GM21529 (cell line): ENCODE measurements around the gene LAPTM5.
A peak's percentile ranks its signal among the peaks of the same experiment; 100 is the strongest.

Source experiments
- ATAC-seq: cut with Tn5 transposase; IDR thresholded peaks from one replicate; pipeline ENCODE4 v1.9.1; 2021; ENCODE audit not compliant: unreplicated experiment

Gene LAPTM5

DNA sequence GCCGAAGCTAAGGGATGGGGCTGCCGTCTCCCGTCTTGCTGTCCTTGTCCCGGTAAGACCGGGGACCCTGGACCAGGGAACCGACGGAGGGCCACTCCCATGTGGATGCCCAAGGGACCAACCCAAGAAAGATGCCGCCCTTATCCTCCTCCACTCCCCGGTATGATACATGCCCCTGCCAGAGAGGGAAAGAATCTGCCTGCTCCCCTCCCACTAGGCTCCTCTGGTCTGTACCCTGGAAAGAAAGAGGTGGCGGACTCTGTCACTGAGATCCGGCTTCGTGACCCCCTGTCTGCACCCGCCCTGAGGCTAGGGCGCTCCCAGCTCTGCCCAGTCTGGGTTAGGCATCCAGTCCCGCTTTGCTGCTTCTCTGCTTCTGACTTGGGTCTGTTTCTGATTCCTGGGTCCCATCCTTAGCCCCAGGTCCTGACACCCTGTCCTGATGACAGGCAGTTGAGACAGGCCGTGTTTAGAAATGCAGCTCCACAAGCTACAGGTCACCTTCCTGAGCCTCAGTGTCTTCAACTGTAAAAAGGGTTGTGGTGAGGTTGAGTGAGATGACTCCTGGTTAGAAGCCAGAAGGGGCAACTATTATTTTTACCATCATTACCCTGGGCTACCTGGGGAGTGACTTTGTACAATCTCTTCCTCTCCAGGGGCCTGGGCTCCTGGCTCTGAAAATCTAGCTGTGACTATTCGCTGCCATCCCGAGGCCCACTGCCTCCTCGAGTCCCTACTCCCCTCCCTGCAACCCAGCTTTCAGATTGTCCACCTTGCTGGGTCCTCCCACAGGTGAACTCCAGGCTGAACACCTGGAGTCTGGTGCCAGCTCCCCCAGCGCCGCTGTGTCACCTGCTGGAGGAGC lies 37.9 kb downstream of the LAPTM5 start:
- ATAC-seq = no peak

DNA sequence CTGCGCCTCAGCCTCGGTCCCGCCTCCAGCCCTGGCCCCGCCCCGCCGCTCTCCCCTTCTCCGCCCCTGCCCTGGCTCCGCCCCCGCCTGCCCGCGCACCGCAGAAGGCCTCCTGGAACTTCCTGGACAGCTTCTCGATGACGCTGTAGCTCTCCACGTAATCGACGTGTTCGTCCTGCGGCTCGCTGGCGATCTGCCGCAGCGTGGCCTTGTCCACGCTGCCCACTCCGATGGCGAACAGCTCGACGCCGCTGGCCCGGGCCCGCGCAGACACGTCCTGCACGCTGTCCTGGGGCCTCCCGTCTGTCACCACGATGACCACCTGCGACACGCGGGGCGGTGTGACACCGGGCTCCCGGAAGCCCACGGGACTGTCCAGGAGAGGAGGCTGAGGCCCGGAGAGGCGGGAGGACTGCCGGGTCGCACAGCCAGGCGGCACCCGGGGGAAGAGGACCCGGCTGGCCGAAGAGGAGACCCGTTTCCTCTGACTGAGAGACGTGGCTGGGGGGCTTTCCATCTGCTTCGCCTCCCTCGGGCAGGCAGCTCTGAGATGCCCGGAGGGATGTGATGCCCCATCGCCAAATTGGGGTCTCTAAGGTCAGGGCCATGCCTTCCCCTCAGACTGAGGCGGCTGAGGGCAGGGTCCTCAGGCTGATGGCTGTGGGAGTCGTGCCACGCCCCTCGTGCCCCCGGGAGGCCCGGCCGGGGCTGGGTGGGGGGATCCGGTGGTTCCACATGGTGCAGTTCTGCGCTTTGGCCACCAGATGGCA lies 38.8 kb downstream of the LAPTM5 start:
- ATAC-seq = peak; percentile 57

DNA sequence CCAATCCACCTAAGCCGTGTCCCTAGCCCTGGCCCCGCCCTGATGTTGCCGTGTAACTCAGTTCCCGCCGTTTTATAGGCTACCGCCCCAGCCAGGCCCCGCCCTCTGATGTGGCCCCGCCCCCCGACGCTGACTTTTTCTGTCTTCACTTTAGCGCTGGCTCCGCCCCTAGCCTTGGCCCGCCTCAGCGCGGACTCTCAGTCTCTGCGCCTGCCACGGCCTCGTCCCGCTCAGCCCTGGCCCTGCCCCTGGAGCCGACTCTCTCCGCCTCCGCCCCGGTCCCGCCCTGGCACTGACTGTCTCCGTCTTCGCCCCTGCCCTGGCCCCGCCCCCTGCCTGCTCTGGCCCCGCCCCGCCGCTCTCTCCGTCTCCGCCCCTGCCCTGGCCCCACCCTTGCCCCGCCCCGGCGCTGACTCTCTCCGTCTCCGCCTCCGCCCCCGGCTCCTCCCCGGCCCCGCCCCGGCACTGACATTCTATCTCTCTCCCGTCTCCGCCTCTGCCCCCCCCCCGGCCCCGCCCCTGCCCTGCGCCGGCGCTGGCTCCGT lies 39.4 kb downstream of the LAPTM5 start:
- peak; percentile 82 for ATAC-seq

DNA sequence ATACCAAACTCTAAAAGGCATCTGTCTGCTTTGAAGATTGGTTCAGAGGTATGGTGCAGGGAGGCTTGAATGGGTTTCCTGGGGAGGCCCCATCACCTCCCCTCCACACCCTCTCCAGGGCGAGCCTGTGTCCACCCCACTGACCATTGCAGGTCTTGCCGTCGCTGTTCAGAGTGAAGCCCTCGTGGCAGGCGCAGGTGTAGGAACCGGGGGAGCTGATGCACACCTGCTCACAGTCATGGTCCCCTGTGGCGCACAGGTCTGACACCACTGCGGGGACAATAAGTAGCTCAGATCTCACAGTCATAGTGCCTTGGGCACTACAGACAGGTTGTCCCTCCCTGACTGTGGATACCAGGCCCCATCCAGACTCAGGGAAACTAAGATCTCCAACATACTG lies 40.9 kb downstream of the LAPTM5 start:
- no peak for ATAC-seq

DNA sequence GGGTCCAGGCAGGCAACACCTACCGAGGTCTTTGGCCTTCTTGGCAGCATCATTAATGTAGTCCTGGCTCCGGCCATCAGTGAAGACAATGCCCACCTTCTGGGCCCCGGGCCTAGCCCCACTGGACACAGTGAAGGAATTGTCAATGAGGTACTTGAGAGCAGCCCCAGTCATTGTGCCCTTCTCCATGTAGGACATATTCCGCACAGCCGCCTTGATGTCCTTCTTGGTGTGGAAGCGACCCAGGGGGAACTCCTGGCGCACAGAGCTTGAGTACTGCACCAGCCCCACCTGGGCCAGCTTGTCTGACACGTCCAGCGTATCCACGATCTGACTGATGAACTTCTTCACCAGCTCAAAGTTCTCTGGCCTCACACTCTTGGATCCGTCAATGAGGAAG lies 41.7 kb downstream of the LAPTM5 start:
- ATAC-seq = no peak

DNA sequence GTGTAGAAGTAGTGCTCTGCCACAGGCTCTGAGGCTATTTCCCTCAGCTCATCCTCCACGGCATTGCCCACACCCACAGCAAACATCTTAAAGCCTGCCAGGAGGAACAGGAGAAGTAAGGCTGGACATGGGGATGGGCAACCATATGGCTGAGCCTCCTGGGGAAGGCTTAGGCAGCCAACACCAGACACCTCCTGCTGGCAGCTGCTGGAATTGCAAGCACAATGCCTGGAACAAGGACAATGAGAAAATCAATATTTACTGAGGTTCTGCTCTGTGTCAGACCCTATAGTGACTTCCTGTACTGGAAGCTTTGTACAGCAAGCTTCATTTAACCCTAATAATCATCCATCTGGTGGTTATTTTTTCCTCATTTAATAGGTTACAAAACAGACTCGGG lies 42.4 kb downstream of the LAPTM5 start:
- ATAC-seq = no peak

DNA sequence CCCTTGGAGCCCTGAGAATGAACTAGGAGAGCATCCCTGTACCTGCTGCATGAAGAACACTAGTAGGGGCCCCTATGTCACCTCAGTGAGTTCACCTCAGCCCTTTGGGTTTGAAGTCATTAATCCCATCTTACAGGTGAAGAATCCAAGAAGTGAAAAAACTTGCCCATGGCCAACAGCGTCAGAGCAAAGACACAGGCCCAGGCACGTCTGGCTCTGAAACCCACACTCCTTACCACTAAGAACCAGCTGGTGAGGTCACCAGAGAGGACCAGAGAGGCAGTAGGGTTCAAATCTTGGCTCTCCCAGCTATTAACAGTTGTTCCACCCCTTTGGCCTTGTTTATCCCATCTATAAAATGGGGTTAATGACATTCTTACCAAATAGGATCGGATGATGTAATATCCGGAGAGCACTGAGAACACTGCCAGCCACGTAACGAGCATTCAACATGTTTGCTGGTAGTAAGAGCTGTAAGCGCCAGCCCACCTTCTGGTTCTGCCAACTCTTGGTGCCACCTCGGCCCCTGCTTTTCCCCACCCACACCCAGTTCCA lies 43.0 kb downstream of the LAPTM5 start:
- ATAC-seq = no peak

DNA sequence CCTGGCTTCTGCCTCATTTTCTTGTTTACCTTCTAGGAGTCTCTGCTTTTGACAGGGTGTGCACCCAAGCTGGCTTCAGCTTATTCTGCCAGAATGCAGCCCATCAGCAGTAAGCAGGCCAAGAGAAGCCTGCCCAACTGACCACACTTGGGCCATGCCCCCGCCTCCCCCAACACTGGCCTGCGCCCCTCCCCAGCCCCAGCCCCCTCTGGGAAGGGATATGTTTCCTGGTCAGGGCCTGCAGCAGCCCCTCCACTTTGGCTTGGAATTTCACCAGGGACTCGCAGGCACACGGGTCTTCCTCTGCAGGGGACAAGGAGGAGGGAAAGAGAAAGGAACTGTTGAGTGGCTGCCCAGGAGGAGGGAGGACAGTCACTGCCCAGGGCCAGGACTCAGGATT lies 43.5 kb downstream of the LAPTM5 start:
- no peak for ATAC-seq

DNA sequence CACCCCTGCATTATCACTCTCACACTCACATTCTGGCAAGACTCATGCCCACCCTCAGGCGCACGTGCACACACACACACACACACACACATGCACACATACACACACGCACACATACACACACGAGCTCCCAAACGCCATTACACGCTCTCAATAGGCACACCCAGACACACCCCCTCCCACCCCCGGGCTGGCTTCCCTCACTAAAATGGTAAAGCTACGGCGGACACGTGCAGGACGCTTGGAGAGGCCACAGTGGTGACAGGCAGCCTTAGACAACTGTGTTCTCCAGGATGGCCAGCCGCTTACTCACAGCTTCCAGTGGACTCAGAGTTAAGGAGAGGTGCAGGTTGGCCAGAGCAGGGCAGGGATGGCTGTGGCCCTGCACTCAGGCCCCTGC lies 44.3 kb downstream of the LAPTM5 start:
- ATAC-seq = no peak

DNA sequence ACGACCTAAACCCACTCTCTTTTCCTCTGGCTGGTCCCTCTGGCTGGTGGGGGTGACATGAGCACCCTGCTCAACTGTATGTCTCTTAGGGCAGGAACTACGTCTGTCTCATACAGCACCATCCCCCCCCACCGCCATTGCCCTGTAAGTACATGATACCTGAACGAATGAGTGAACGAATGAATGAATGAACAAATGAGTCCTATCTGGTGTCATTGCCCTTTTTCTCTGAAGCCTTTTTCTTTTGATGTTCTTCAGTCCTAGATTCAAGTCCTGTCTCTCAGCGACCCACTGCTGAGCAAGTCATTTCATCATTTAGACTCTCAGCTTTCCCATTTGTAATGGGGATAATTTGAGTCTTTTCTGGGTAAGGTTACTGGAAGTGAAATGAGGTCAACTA lies 45.0 kb downstream of the LAPTM5 start:
- ATAC-seq = no peak

DNA sequence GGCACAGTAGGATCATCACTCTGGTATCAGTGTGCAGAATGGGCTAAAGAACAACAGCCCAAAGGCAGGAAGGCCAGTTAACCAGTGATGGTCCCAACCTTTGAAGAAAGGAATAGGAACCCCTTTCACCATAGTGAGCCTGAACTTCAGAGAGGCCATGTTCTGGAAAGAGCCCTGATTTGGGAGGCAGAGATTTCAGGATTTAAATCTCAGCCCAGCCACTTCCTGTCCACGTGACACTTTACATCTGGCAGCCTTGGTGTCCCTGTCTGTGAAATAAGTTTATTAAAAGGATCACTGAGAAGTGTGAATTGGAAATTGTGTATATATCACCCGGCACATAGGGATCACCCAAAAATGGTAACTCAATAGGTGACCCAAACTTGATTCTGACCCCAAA lies 47.2 kb downstream of the LAPTM5 start:
- ATAC-seq = no peak

DNA sequence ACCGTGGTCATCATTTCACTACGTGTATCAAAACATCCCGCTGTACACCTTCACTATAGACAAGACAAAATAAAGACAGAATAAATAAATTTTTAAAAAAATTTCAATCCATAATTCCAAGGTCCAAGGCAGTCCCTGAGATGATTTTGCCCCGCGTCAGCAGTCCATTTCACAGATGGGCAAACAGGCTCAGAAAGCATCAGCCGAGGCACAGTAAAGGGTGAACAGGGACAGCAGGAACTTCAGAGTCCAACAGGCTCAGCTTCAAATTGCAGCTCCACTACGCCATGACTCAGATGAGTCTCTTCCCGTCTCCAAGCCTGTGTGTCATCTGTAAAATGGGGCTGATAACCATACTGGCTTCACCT lies 49.2 kb downstream of the LAPTM5 start:
- no peak for ATAC-seq

DNA sequence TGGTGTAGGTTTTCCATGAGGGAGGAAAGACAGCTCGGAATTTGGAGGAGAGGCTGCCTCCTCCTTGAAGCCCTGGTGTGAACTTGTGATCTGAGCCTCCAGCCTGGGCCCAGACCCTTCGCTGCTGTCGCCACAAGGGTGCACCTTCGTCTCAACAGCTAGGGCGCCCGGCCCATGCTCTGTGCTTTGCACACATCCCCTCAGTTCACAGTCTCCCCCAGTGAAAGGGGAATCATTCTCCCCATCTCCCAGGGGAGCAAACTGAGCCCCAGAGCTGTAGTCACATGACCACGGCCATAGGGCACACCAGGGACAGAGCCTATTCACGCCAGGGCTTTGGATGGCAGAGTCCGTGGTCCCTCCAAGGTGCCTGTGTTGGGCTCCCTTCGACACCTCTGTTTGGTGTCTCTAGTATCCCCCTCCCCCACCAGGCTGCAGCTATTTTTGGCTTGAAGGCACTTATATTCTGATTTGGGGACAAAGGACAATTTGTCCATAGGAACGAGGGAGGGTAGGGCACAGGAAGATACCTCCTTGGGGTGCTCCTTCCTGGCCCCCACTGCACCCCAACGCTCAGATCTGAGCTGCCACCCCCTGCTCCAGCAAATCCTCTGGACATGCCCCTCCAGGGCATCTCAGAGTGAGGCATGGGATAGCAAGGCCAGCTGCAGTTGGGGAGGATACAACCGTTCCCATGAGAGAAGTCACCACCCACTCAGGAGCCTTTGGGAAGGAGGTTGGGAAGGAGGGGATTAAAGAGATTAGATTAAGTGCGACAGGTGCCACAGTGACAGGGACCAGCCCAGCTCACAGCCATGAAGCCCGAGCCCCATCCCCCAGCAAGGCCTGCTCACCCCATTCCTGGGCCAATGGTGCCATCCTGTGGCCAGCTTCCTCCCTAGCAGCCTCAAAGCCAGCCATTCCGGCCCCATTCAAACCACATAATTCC lies 49.9 kb downstream of the LAPTM5 start:
- ATAC-seq = no peak

DNA sequence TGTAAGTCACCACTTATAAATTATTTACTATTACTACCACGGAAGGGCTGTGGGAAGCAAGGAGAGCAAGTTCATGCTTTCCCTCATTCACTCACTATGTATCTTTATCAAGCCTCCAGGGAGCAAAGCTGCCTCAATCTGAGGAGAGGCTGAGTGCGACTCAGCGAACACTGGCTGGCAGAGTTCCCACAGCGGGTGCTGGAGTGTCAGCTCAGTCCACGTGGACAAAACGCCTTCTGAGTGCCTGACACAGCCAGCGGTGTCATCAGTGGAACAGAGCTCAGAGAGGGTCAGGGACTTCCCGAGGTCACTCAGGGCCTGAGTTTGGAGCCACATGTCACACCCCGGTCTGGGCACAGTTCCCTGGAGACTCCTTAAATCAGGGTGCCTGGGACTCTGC lies 51.0 kb downstream of the LAPTM5 start:
- no peak for ATAC-seq

DNA sequence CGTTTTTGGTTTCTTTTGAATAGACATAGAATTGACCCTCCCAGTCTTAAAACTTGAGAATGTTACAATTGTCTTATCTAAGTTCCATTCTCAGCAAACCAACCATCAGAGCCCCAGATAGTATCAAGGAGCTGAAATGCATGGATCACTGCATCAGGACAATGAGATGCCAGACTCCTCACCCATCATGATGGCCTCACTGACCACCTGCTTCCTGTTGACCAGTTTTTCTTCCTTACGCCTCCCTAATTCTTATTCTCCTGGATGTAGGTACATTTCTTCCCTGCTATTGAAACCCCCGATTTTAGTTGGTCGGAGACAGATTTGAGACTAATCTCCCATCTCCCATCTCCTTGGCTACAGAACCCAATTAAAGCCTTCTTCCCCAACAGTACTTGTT lies 51.9 kb downstream of the LAPTM5 start:
- ATAC-seq = no peak

DNA sequence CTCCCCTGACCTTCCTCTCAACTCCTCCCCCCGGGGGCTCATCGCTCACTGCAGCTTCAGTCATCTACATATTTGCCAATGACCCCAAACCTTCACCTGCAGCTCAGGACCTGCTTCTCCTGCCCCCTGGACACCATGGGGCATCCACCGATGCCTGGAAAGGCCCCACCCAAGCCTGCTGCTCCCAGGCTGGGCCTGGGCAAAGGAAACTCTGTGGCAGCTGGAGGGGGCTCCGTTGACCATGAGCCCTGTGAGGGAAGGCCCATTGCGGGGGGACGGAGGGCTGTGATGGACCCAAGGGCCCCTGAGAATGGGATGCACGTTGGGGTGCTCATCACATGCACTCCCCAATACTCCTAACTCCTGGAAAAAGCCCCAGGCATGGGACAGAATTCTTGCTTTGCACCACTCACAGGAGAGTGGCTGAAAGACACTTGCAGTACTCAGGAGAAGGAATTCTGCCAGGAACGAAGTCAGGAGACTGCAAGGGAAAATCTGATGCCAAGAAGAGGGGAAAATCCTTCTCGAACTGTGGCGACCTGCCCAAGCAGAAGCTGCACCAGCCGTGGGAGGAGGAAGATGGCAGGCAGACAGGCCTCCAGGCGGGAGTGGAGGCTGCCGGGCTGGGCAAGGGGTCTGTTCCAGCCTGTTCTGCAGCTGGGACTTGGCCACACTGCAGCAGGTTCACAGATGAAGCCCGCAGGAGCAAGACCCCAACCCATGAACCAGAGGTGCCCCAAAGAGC lies 52.6 kb downstream of the LAPTM5 start:
- ATAC-seq = no peak

DNA sequence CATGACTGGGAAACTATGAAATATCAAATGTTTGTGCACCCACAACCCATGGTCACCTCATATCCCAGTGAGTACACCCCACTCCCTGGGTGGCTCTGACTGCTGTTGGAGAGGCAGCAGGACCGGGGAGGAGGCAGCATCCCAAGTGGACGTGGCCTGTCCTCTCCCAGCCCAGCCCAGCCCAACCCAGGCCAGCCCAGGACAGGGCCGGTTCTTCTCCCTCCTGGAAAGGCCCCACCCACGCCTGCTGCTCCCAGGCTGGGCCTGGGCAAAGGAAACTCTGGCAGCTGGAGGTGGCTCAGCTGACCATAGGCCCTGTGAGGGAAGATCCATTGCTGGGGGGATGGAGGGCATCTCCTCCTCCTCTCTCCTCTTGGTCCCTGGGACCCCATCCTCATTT lies 53.3 kb downstream of the LAPTM5 start:
- no peak for ATAC-seq

DNA sequence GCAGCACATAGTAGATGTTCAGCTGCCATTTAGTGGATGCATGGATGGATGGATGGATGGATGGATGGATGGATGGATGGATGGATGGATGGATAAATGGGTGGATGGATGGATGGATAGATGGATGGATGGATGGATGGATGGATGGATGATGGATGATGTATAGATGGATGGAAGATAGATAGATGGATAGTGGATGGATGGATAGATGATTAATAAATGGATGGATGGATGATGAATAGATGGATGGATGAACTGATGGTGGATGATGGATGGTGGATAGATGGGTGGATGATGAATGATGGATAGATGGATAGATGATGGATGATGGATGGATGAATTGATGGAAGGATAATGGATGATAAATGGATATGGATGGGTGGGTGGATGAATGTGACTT lies 54.8 kb downstream of the LAPTM5 start:
- ATAC-seq = no peak

DNA sequence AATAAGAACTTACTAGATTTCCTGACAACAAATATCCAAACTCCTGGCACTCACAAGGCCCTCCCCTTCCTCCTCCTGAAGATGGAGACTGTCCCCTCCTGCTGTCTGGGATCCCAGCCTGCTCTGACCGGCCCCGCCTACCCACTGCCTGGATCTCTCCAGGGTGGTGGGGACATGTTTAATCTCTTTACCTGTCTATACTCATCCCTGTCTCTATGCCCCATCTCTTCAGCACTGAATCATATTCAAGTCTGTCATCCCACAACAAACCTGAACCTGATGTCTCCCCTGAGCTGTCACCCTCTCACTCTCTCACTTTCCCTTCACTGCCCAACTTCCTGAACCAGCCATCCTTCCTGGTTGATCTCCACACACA lies 56.3 kb downstream of the LAPTM5 start:
- ATAC-seq = no peak
